NB4 (cell line): ENCODE measurements around the gene SLC52A1.

Experiments
- DNase-seq: peaks from one replicate; pipeline ENCODE4 v3.0.0; 2010; ENCODE audit warnings: low read depth
- H3K4me3 ChIP-seq: one replicate; pipeline ENCODE4 v1.5.1; 2011; ENCODE audit warnings: mild to moderate bottlenecking, low read depth, low read length, moderate library complexity
- MYC ChIP-seq: IDR thresholded peaks from 2 replicates; pipeline ENCODE4 v1.6.1; 2011; ENCODE audit warnings: low read depth, low read length
- POLR2A ChIP-seq: IDR thresholded peaks from 2 replicates; pipeline ENCODE4 v1.6.1; 2011; ENCODE audit warnings: mild to moderate bottlenecking; ENCODE audit not compliant: insufficient read length; ENCODE audit errors: extremely low read depth
- TF ChIP-seq, protein P1 (sequence below): IDR thresholded peaks from 2 replicates; pipeline ENCODE4 v1.6.1; 2011; ENCODE audit warnings: low read depth, low read length
- TF ChIP-seq, protein P2 (sequence below): IDR thresholded peaks from one replicate; pipeline ENCODE4 v1.5.1; 2012; ENCODE audit warnings: low read depth, low read length

Gene SLC52A1

DNA sequence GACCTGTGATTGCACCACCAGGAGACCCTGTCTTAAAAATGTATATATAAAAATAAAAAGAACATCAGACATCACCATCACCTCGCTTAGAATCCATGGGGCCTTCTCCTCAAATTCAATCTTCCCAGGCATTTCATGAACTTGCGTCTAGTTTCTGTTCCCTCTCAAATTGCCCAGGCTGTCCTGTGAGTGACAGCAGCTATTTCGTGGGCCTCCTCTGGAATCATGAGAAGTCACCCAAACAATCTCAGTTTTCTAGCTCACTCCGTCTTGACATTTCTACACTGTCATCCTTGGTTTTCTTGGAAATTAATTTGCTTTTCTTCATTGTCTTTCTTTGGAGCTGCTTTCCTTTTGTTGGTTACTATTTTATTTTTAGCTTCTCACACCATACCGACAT, 7.3 kb downstream of the SLC52A1 start:
- TF ChIP-seq, protein P1, sequence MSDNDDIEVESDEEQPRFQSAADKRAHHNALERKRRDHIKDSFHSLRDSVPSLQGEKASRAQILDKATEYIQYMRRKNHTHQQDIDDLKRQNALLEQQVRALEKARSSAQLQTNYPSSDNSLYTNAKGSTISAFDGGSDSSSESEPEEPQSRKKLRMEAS: no peak
- TF ChIP-seq POLR2A: no peak
- TF ChIP-seq, protein P2, sequence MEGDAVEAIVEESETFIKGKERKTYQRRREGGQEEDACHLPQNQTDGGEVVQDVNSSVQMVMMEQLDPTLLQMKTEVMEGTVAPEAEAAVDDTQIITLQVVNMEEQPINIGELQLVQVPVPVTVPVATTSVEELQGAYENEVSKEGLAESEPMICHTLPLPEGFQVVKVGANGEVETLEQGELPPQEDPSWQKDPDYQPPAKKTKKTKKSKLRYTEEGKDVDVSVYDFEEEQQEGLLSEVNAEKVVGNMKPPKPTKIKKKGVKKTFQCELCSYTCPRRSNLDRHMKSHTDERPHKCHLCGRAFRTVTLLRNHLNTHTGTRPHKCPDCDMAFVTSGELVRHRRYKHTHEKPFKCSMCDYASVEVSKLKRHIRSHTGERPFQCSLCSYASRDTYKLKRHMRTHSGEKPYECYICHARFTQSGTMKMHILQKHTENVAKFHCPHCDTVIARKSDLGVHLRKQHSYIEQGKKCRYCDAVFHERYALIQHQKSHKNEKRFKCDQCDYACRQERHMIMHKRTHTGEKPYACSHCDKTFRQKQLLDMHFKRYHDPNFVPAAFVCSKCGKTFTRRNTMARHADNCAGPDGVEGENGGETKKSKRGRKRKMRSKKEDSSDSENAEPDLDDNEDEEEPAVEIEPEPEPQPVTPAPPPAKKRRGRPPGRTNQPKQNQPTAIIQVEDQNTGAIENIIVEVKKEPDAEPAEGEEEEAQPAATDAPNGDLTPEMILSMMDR: no peak
- TF ChIP-seq MYC: no peak
- DNase-seq: no peak
- no peak overlapping the region for H3K4me3 ChIP-seq

DNA sequence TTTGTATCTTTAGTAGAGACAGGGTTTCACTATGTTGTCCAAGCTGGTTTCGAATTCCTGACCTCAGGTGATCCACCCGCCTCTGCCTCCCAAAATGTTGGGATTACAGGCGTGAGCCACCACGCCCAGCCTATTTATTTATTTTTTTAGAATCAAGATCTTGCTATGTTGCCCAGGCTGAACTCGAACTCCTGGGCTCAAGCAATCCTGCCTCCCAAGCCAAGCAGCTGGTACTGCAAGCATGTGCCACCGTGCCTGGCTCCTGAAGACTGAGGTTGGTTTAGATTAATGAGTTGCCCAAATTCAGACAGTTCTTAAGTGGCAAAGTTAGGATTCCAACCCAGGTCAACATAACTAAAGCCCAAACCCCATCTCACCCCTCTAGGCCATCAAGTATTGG, 7.9 kb downstream of the SLC52A1 start:
- DNase-seq: no peak
- no peak overlapping the region for H3K4me3 ChIP-seq
- TF ChIP-seq, protein P1: no peak
- TF ChIP-seq POLR2A (no peak), MYC (no peak)
- TF ChIP-seq, protein P2: no peak

DNA sequence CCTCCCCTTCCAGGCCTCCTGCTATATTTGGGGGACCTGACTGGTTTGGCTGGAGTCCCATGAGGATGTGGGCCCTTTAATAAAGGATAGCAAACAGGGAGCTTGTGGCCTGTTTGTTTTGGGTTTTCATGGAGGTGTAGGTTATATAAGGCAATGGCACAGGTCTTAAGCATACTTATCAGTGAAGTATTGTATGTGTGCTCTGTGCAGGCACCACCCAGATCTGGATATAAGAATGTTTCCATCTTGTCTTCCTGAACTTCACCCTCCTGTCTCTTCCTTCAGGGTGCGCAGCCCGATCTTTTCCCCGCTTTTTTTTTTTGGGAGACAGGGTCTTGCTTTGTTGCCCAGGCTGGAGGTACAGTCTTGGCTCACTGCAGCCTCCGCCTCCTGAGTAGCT, 10.6 kb downstream of the SLC52A1 start:
- H3K4me3 ChIP-seq: no peak overlapping the region
- TF ChIP-seq POLR2A (no peak), MYC (no peak)
- TF ChIP-seq, protein P1: no peak
- TF ChIP-seq, protein P2: no peak
- no peak for DNase-seq

DNA sequence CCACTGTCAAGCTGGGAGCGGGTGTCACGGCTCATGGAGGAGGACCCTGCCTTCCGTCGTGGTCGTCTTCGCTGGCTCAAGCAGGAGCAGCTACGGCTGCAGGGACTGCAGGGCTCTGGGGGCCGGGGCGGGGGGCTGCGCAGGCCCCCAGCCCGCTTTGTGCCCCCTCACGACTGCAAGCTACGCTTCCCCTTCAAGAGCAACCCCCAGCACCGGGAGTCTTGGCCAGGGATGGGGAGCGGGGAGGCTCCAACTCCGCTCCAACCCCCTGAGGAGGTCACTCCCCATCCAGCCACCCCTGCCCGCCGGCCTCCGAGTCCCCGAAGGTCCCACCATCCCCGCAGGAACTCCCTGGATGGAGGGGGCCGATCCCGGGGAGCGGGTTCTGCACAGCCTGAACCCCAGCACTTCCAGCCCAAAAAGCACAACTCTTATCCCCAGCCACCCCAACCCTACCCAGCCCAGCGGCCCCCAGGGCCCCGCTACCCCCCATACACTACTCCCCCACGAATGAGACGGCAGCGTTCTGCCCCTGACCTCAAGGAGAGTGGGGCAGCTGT, 11.6 kb downstream of the SLC52A1 start:
- DNase-seq: no peak
- no peak overlapping the region for H3K4me3 ChIP-seq
- TF ChIP-seq POLR2A (no peak), MYC (no peak)
- TF ChIP-seq, protein P2: no peak
- TF ChIP-seq, protein P1: no peak

DNA sequence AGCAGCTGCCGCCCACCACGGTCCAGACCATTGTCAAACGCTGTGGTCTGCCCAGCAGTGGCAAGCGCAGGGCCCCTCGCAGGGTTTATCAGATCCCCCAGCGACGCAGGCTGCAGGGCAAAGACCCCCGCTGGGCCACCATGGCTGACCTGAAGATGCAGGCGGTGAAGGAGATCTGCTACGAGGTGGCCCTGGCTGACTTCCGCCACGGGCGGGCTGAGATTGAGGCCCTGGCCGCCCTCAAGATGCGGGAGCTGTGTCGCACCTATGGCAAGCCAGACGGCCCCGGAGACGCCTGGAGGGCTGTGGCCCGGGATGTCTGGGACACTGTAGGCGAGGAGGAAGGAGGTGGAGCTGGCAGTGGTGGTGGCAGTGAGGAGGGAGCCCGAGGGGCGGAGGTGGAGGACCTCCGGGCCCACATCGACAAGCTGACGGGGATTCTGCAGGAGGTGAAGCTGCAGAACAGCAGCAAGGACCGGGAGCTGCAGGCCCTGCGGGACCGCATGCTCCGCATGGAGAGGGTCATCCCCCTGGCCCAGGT, 13.0 kb downstream of the SLC52A1 start:
- TF ChIP-seq MYC (no peak), POLR2A (no peak)
- TF ChIP-seq, protein P1: no peak
- TF ChIP-seq, protein P2: no peak
- H3K4me3 ChIP-seq: no peak overlapping the region
- DNase-seq: no peak

DNA sequence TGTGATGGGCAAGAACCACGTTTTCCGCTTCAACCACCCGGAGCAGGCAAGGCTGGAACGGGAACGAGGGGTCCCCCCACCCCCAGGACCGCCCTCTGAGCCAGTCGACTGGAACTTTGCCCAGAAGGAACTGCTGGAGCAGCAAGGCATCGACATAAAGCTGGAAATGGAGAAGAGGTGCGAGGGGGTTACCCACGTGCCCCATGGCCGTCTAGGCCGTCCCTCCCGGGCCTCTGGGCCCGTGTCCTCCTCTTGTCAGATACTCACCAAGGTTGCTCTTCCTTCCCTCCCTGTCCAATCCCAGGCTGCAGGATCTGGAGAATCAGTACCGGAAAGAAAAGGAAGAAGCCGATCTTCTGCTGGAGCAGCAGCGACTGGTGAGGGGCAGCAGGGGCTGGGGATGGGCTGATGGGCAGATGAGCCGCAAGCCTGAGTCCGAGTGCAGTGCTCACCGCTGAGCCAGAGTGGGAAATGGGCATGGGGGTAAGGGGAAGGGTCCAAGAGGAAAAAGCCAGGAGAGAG, 14.7 kb downstream of the SLC52A1 start:
- TF ChIP-seq, protein P1: no peak
- TF ChIP-seq MYC (no peak), POLR2A (no peak)
- TF ChIP-seq, protein P2: no peak
- no peak overlapping the region for H3K4me3 ChIP-seq
- DNase-seq: no peak
